ENCODE measurements around the gene SH3PXD2A. TPM values are rescaled to one million over a fixed set of nuclear protein-coding genes. Genes with fewer than 3 reads are reported as not detected.
A peak's percentile ranks its signal among the peaks of the same experiment; 100 is the strongest.

Gene SH3PXD2A
- total and polyA plus RNA-seq, 7 donors = 19.0 to 58.2 (median 24.5) TPM

- intact Hi-C loops (cut with DNase I) = no loop called here
- no peak for DNase-seq
- peaks cover 0 to 16% (median 0%) of the 10 kb centered on the region in 4 donors for H3K4me1 ChIP-seq
- TF ChIP-seq POLR2AphosphoS5 (IDR thresholded peaks at IDR 0.05) (no peak), EP300 (IDR thresholded peaks at IDR 0.05) (no peak), POLR2A (IDR thresholded peaks at IDR 0.05) (no peak)
- TF ChIP-seq, protein P1, sequence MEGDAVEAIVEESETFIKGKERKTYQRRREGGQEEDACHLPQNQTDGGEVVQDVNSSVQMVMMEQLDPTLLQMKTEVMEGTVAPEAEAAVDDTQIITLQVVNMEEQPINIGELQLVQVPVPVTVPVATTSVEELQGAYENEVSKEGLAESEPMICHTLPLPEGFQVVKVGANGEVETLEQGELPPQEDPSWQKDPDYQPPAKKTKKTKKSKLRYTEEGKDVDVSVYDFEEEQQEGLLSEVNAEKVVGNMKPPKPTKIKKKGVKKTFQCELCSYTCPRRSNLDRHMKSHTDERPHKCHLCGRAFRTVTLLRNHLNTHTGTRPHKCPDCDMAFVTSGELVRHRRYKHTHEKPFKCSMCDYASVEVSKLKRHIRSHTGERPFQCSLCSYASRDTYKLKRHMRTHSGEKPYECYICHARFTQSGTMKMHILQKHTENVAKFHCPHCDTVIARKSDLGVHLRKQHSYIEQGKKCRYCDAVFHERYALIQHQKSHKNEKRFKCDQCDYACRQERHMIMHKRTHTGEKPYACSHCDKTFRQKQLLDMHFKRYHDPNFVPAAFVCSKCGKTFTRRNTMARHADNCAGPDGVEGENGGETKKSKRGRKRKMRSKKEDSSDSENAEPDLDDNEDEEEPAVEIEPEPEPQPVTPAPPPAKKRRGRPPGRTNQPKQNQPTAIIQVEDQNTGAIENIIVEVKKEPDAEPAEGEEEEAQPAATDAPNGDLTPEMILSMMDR (IDR thresholded peaks at IDR 0.05) = no peak
- peak overlapping the region in 2 of 4 donors; percentile 43 to 44 for H3K27ac ChIP-seq
- H3K4me3 ChIP-seq = no peak overlapping the region
- no peaks in the 10 kb centered on the region for H3K36me3 ChIP-seq
- H3K27me3 ChIP-seq = no peaks in the 10 kb centered on the region
- H3K9me3 ChIP-seq = no peaks in the 10 kb centered on the region
- 75 to 83% methylated on average over 11 of the region's 11 CpGs for WGBS, 2 donors
Measured at GRCh38 chr10:103717341-103718246, 137.8 kb downstream of the SH3PXD2A start.

- intact Hi-C loops (cut with DNase I) = no loop called here
- WGBS, 2 donors = 53 to 80% methylated on average over 11 of the region's 11 CpGs
- Histone ChIP-seq H3K9me3 (no peaks in the 10 kb centered on the region), H3K27me3 (no peaks in the 10 kb centered on the region), H3K27ac (peak overlapping the region; percentile 22 to 49 (median 38)), H3K4me3 (no peak overlapping the region), H3K4me1 (peaks cover 0 to 16% (median 0%) of the 10 kb centered on the region in 4 donors), H3K36me3 (no peaks in the 10 kb centered on the region)
- TF ChIP-seq EP300 (IDR thresholded peaks at IDR 0.05) (no peak), POLR2A (IDR thresholded peaks at IDR 0.05) (no peak), POLR2AphosphoS5 (IDR thresholded peaks at IDR 0.05) (no peak)
- TF ChIP-seq, protein P1 (IDR thresholded peaks at IDR 0.05) = no peak
- no peak for DNase-seq
Measured at GRCh38 chr10:103716206-103717160, 138.9 kb downstream of the SH3PXD2A start.

DNA sequence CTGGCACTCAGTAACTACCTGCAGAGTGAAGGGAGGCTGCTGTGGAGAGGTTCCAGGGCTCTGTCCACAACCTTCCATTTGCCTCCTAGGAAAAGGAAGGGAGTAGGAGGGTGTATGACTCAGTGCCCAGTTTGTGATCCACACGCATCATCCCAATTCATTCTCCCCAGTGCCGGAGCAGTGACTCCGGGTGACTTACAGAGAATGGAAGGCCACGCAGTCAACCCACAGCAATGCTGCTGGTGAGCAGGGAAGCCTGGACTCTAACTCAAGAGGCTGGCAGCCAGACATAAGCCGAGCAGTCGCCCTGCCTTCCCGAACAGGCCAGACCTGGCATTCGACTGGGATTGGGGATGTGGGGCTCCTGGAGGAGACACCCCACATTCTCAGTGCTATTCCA lies 139.9 kb downstream of the SH3PXD2A start:
- 85 to 90% methylated on average over 8 of the region's 8 CpGs for WGBS, 2 donors
- peak overlapping the region in 3 of 4 donors; percentile 16 to 49 (median 43) for H3K27ac ChIP-seq
- H3K4me1 ChIP-seq = peaks cover 0 to 16% (median 0%) of the 10 kb centered on the region in 4 donors
- intact Hi-C loops (cut with DNase I) = no loop called here
- no peaks in the 10 kb centered on the region for H3K9me3 ChIP-seq
- no peaks in the 10 kb centered on the region for H3K36me3 ChIP-seq
- TF ChIP-seq EP300 (IDR thresholded peaks at IDR 0.05) = no peak
- TF ChIP-seq POLR2AphosphoS5 (IDR thresholded peaks at IDR 0.05) = peak in 2 of 4 donors; percentile 17 to 23
- no peak for DNase-seq
- no peaks in the 10 kb centered on the region for H3K27me3 ChIP-seq
- no peak overlapping the region for H3K4me3 ChIP-seq

DNA sequence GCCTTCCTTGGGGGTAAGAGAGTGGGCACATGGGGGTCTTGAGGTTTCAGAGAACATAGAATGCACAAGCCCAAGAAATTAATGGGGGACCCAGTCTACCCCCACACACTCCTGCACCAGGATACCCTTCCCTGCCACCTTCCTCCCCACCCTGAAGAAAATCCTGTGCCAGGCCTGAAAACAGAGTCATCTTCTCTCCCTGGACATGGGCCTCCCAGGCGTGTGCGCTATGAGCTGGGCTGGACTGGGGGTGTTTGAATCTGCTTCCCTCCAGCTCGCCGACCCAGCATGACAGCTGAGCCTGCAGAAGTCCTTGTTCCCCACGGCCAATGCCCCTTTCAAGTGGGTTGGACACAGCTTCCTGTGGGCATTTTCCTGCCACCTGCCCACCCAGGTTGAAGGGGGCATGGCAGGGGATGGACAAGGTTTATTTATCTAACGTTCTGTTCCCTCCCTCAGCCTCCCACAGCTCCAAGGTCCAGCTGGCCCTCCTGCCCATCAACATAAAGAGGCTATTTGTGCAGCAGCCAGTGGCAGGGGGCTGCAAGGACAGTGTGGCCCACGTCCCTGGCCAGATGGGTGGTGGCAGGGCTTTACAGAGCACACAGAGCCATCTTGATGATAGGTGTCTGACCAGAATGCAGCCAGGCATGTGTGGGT lies 141.0 kb downstream of the SH3PXD2A start:
- intact Hi-C loops (cut with DNase I) = no loop called here
- WGBS, 2 donors = 82 to 83% methylated on average over 7 of the region's 7 CpGs

More for the DNA sequence above, 141.0 kb downstream of the SH3PXD2A start:
- peak overlapping the region in 3 of 4 donors; percentile 4 to 49 (median 23) for H3K27ac ChIP-seq
- TF ChIP-seq, protein P1 (IDR thresholded peaks at IDR 0.05) = no peak
- no peak for TF ChIP-seq POLR2AphosphoS5 (IDR thresholded peaks at IDR 0.05)
- TF ChIP-seq POLR2A (IDR thresholded peaks at IDR 0.05) = no peak
- TF ChIP-seq EP300 (IDR thresholded peaks at IDR 0.05) = no peak
- peaks cover 0 to 16% (median 0%) of the 10 kb centered on the region in 4 donors for H3K4me1 ChIP-seq
- no peaks in the 10 kb centered on the region for H3K27me3 ChIP-seq
- DNase-seq = no peak
- H3K9me3 ChIP-seq = no peaks in the 10 kb centered on the region
- H3K4me3 ChIP-seq = no peak overlapping the region
- no peaks in the 10 kb centered on the region for H3K36me3 ChIP-seq

Measured in sigmoid colon (tissue), 7 donors.